Measurements from ENCODE around the gene METAP2. TPM values are rescaled to one million over a fixed set of nuclear protein-coding genes. Genes with fewer than 3 reads are reported as not detected.

Gene METAP2
- total and polyA plus RNA-seq, 2 donors (not counting 3 experiments of a cell fraction or from before 2014, with no cell fraction given) = 28.5 to 105 TPM

DNA sequence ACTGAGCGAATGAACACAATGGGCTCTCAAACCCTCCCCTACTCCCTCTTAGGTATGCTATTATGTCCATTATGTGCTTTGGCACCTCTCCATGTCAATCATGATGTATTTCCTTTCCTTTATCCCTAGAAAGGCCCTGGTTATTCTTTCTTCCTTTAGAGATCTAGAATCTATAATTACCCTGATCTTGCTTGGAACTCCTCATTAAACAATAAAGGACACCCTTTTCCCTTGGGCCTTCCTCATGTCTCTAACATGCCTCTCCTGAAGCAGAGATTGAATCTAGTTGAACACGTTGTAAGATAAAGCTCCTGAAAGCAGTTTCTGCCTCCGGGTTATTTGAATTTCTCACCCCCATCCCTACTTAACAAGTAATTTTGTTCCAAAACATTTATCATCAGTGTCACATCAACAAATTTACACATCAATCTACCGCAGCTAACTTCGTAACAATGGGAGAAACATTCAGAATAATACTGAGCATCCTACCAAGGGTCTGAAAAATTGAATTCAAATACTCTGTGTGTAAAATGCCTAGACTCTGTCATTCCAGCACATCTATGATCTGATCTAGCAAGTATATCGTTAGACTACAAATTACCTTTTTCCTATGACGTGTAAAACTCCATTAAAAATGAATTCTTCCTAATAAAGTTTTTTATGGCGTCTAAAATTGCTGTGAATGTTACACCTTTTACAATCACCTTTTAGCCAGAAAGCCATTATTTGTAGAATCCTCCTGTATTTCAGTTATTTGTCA is 72.0 kb downstream of the METAP2 start:
- FAIRE-seq (peak; percentile 53), DNase-seq (ENCODE audit: low read depth, low spot score) (peak; percentile 69)
- Histone ChIP-seq H3K36me3 (ENCODE audit: control insufficient read depth in 2 of 2, extremely low read depth in 1 of 2, insufficient read depth in 2 of 2, low read length in 2 of 2) (no peaks in the 10 kb centered on the region), H3K27me3 (ENCODE audit: control insufficient read depth in 2 of 2, insufficient read depth in 2 of 2, low read length in 2 of 2) (peaks cover 4 to 14% of the 10 kb centered on the region in 2 experiments), H3K4me2 (ENCODE audit: insufficient read depth, low read length) (peak overlapping the region; percentile 20), H4K20me1 (replicated peaks; ENCODE audit: control insufficient read depth, extremely low read depth, insufficient read depth, low read length) (no peaks in the 10 kb centered on the region), H3K9me1 (replicated peaks; ENCODE audit: control insufficient read depth, extremely low read depth, insufficient read depth, low read length) (no peaks in the 10 kb centered on the region), H3K4me1 (ENCODE audit: control insufficient read depth, extremely low read depth, insufficient read depth, low read length) (peaks cover 19% of the 10 kb centered on the region), H3K9ac (replicated peaks; ENCODE audit: extremely low read depth, insufficient read depth, low read length) (no peak overlapping the region), H3K9me3 (replicated peaks; ENCODE audit: control insufficient read depth, insufficient read depth, low read length) (peaks cover 2% of the 10 kb centered on the region), H3K4me3 (replicated peaks in 1 of 3; ENCODE audit: insufficient read depth in 1 of 3, low read depth in 1 of 3, low read length in 3 of 3) (no peak overlapping the region), H3K27ac (ENCODE audit: insufficient read depth, low read depth, low read length) (no peak overlapping the region), H3K79me2 (ENCODE audit: control insufficient read depth, insufficient read depth, low read length) (no peaks in the 10 kb centered on the region), H2AFZ (ENCODE audit: low read depth, low read length) (peak overlapping the region; percentile 62)
- dilution Hi-C loops (cut with MboI; ENCODE audit: extremely low pct_ligation_motif_present, low sequenced_read_pairs) = no loop called here
- TF ChIP-seq, protein P1, sequence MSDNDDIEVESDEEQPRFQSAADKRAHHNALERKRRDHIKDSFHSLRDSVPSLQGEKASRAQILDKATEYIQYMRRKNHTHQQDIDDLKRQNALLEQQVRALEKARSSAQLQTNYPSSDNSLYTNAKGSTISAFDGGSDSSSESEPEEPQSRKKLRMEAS (IDR thresholded peaks at IDR 0.05; ENCODE audit: insufficient read depth, insufficient read length) = no peak
- no peak for TF ChIP-seq FOS (IDR thresholded peaks at IDR 0.05; ENCODE audit: borderline replicate concordance, insufficient read depth, low read length)
- TF ChIP-seq POLR2AphosphoS5 (IDR thresholded peaks at IDR 0.05; ENCODE audit: insufficient read depth, low read depth, low read length) = no peak
- TF ChIP-seq, protein P2, sequence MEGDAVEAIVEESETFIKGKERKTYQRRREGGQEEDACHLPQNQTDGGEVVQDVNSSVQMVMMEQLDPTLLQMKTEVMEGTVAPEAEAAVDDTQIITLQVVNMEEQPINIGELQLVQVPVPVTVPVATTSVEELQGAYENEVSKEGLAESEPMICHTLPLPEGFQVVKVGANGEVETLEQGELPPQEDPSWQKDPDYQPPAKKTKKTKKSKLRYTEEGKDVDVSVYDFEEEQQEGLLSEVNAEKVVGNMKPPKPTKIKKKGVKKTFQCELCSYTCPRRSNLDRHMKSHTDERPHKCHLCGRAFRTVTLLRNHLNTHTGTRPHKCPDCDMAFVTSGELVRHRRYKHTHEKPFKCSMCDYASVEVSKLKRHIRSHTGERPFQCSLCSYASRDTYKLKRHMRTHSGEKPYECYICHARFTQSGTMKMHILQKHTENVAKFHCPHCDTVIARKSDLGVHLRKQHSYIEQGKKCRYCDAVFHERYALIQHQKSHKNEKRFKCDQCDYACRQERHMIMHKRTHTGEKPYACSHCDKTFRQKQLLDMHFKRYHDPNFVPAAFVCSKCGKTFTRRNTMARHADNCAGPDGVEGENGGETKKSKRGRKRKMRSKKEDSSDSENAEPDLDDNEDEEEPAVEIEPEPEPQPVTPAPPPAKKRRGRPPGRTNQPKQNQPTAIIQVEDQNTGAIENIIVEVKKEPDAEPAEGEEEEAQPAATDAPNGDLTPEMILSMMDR (IDR thresholded peaks at IDR 0.05; ENCODE audit: extremely low read depth in 1 of 2, insufficient read depth in 1 of 2, low read depth in 1 of 2, low read length in 2 of 2) = no peak
- TF ChIP-seq JUN (IDR thresholded peaks at IDR 0.05; ENCODE audit: borderline replicate concordance, insufficient read depth, insufficient read length, low read depth) = no peak
- TF ChIP-seq EZH2 (IDR thresholded peaks at IDR 0.05; ENCODE audit: borderline replicate concordance, low read depth, low read length, severe bottlenecking) = no peak
- TF ChIP-seq POLR2A (IDR thresholded peaks at IDR 0.05; ENCODE audit: low read depth, low read length) = no peak
- TF ChIP-seq GATA2 (IDR thresholded peaks at IDR 0.05; ENCODE audit: insufficient read depth, insufficient read length, low read depth, low read length) = no peak
- no peak for TF ChIP-seq MYC (IDR thresholded peaks at IDR 0.05; ENCODE audit: low read depth, low read length)
- CTCF ChIA-PET = interaction anchor here (0.9 kb wide), 1 partner anchor 12 kb away, joined by 5 read pairs; no protein-coding TSS in a partner anchor
- BruUV-seq (replicated peaks) = no TSS peak
- intact Hi-C loops (cut with micrococcal nuclease) = no loop called here
- POLR2A ChIA-PET = no interaction called here

All from endothelial cell of umbilical vein (primary cell).